H1 (cell line): ENCODE measurements around the gene NWD2. TPM values are rescaled to one million over a fixed set of nuclear protein-coding genes. Genes with fewer than 3 reads are reported as not detected.

Source experiments
- CHD7 ChIP-seq: fragments of 300-600 bp; sonication (generic); IDR thresholded peaks from 2 replicates; pipeline ENCODE4 v1.7.1; 2012; ENCODE audit warnings: low read length, moderate library complexity, mild to moderate bottlenecking, inconsistent platforms; ENCODE audit not compliant: insufficient replicate concordance
- CREB1 ChIP-seq: IDR thresholded peaks from 2 replicates; pipeline ENCODE4 v1.6.1; 2012; ENCODE audit warnings: inconsistent platforms
- CTCF ChIP-seq, 3 experiments: IDR thresholded peaks; 1 replicate in 2 of 3; 2 replicates in 1 of 3; pipeline versions ENCODE4 v1.5.1 to v1.6.1; 2011; ENCODE audit warnings: low read length in 3 of 3, mild to moderate bottlenecking in 3 of 3, inconsistent platforms in 2 of 3, low read depth in 1 of 3, moderate library complexity in 1 of 3; ENCODE audit not compliant: insufficient read depth in 1 of 3; ENCODE audit errors: control extremely low read depth in 1 of 3
- HDAC2 ChIP-seq, 2 experiments: fragments of 300-600 bp in 1 of 2; sonication (generic) in 1 of 2; IDR thresholded peaks; 2 replicates each; pipeline ENCODE4 v1.6.1; 2011 to 2012; ENCODE audit warnings: low read depth in 2 of 2, low read length in 2 of 2, mild to moderate bottlenecking in 2 of 2, moderate library complexity in 2 of 2, borderline replicate concordance in 1 of 2, inconsistent platforms in 1 of 2
- JUN ChIP-seq: IDR thresholded peaks from 2 replicates; pipeline ENCODE4 v1.6.1; 2011; ENCODE audit warnings: low read depth, mild to moderate bottlenecking, improper control_type of control experiment, low read length
- POLR2AphosphoS5 ChIP-seq: IDR thresholded peaks from 2 replicates; pipeline ENCODE4 v1.6.1; 2011; ENCODE audit warnings: low read depth, low read length
- SIN3A ChIP-seq, 2 experiments: IDR thresholded peaks in 1 of 2; conservative IDR thresholded peaks in 1 of 2; 2 replicates each; pipeline ENCODE4 v1.6.1; 2011 to 2012; ENCODE audit warnings: low read length in 2 of 2, improper control_type of control experiment in 1 of 2, low read depth in 1 of 2, mild to moderate bottlenecking in 1 of 2
- SIX5 ChIP-seq: IDR thresholded peaks from 2 replicates; pipeline ENCODE4 v1.6.1; 2011; ENCODE audit warnings: mild to moderate bottlenecking, low read depth, low read length
- SRF ChIP-seq: IDR thresholded peaks from 2 replicates; pipeline ENCODE4 v1.6.1; 2011; ENCODE audit warnings: mild to moderate bottlenecking, low read depth, low read length, moderate library complexity
- polyA plus RNA-seq, 7 experiments: library from polyadenylated mRNA; depleted of rRNA in 3 of 7; stranded (reverse) in 5 of 7; unstranded in 2 of 7; fragments of >200 nt in 5 of 7; fragments of 200-250 nt in 2 of 7; gene quantifications; 1 replicate in 5 of 7; 2 replicates in 1 of 7; 4 replicates in 1 of 7; pipeline versions ENCODE4 v1.2.1 to v1.2.3, GENCODE V29; 2011 to 2013; ENCODE audit warnings: missing spikeins in 2 of 7, mixed read lengths in 2 of 7
- total RNA-seq: library from RNA; stranded (reverse); fragmentation: NEBNext Ultra II Directional; extraction: Animal tissue kit (Norgen Biotek cat#: 25700); gene quantifications from 2 replicates; pipeline ENCODE4 v1.2.1, GENCODE V29; 2021

Gene NWD2
- total and polyA plus RNA-seq, 2 of the 8 experiments (the other 6 are each of a cell fraction or from before 2014, with no cell fraction given): under 0.01 TPM; not detected in 1

- TF ChIP-seq CHD7 (no peak), SIN3A (conservative IDR thresholded peaks at IDR 0.05 in 1 of 2, IDR thresholded peaks at IDR 0.05 in 1 of 2; ENCODE audit: low read depth in 1 of 2, low read length in 2 of 2) (no peak), POLR2AphosphoS5 (no peak), CTCF (IDR thresholded peaks at IDR 0.05; ENCODE audit: control extremely low read depth in 1 of 3, insufficient read depth in 1 of 3, low read depth in 1 of 3, low read length in 3 of 3) (no peak), JUN (no peak), SRF (no peak), HDAC2 (IDR thresholded peaks at IDR 0.05; ENCODE audit: borderline replicate concordance in 1 of 2, low read depth in 2 of 2, low read length in 2 of 2) (no peak), SIX5 (no peak), CREB1 (no peak)
These were observed 221.3 kb downstream of the NWD2 start (continued) for GRCh38 chr4:37465845-37466244.
